AG10803 (cell line): ENCODE measurements around the gene NSD2.

Experiments used
- DNase-seq: peaks from one replicate; pipeline ENCODE4 v3.0.0; 2010; ENCODE audit warnings: low read depth
- H3K4me3 ChIP-seq: 2 replicates; pipeline ENCODE4 v1.5.1; 2011; ENCODE audit warnings: mild to moderate bottlenecking, low read length, control low read depth
- TF ChIP-seq, protein P1 (sequence below): conservative IDR thresholded peaks from 2 replicates; pipeline ENCODE4 v1.5.1; 2011; ENCODE audit warnings: mild to moderate bottlenecking, low read length, control low read depth, inconsistent platforms

Gene NSD2

DNA sequence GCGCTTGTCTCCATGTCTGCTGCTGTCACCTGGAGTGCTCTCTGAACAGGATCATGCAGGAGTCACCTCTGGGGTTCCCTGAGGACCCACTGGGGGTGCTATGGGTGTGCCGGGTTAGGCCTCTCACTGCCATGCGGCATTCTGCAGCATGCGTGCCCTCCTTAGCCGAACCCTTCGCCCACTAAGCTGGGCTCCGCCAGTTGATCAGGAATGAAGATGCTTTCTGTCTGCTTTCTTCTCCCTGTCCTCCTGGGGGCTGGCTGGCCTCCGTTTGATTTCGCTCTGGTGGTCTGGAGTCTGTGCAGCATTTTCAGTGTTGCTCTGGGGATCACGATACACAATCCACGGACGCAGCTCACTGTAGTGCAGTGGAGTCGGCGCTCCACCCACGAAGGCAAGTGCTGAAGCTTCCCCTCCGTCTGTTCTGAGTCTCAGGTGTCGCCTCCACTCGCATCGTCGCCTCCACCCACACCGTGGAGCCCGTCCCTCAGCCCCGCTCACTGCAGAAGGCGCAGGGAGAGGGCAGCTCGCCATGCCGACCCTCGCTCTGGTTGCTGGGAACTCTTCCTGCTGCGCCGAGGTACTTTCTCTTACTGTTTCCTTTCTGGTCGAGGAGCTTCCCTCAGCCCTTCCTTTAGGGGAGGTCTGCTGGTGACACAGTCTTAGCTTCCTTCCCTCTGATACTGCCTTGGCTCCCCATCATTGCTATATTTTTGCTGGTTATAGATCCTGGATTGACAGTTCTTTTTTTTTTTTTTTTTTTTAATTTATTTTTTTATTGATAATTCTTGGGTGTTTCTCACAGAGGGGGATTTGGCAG, 44.5 kb upstream of the NSD2 start:
- TF ChIP-seq, protein P1, sequence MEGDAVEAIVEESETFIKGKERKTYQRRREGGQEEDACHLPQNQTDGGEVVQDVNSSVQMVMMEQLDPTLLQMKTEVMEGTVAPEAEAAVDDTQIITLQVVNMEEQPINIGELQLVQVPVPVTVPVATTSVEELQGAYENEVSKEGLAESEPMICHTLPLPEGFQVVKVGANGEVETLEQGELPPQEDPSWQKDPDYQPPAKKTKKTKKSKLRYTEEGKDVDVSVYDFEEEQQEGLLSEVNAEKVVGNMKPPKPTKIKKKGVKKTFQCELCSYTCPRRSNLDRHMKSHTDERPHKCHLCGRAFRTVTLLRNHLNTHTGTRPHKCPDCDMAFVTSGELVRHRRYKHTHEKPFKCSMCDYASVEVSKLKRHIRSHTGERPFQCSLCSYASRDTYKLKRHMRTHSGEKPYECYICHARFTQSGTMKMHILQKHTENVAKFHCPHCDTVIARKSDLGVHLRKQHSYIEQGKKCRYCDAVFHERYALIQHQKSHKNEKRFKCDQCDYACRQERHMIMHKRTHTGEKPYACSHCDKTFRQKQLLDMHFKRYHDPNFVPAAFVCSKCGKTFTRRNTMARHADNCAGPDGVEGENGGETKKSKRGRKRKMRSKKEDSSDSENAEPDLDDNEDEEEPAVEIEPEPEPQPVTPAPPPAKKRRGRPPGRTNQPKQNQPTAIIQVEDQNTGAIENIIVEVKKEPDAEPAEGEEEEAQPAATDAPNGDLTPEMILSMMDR = no peak
- DNase-seq = no peak
- no peak overlapping the region for H3K4me3 ChIP-seq

GRCh38 chr4:1830234-1830633, 41.0 kb upstream of the NSD2 start:
- no peak for DNase-seq
- TF ChIP-seq, protein P1 = no peak
- H3K4me3 ChIP-seq = no peak overlapping the region

DNA sequence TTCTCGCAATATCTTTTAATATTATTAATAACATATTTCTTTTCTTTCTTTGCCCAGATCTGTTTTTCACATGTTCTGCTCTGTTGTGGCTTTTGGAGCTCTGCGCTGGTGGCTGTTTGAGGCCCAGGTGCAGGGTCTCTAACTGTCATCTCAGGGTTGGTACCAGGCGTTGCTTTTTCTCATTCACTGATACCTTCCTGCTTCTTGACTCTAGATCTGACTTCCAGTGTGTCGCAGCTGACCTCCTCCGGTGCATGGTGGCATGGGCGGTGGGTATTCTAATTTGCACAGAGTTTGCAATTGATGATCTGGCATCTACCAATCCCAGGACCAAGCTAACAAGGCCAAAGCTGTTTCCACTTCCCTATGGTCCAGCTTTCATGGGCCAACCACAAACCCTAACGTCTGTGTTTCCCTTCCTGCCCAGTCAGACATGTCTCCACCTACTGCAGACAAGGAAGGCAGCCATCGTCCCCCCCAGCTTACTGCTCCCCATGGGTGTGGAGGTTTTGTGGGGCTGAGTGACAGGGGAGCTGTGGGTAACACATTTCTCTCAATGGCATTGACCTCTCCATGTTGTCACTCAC, 40.5 kb upstream of the NSD2 start:
- TF ChIP-seq, protein P1 = no peak
- H3K4me3 ChIP-seq = no peak overlapping the region

GRCh38 chr4:1831331-1831730, 39.9 kb upstream of the NSD2 start:
- no peak overlapping the region for H3K4me3 ChIP-seq
- TF ChIP-seq, protein P1 = no peak
- DNase-seq = no peak

More for the DNA sequence above, 40.5 kb upstream of the NSD2 start:
- no peak for DNase-seq

- no peak for DNase-seq
- H3K4me3 ChIP-seq = no peak overlapping the region
- TF ChIP-seq, protein P1 = no peak
Measured at GRCh38 chr4:1832690-1833089, 38.5 kb upstream of the NSD2 start.

DNA sequence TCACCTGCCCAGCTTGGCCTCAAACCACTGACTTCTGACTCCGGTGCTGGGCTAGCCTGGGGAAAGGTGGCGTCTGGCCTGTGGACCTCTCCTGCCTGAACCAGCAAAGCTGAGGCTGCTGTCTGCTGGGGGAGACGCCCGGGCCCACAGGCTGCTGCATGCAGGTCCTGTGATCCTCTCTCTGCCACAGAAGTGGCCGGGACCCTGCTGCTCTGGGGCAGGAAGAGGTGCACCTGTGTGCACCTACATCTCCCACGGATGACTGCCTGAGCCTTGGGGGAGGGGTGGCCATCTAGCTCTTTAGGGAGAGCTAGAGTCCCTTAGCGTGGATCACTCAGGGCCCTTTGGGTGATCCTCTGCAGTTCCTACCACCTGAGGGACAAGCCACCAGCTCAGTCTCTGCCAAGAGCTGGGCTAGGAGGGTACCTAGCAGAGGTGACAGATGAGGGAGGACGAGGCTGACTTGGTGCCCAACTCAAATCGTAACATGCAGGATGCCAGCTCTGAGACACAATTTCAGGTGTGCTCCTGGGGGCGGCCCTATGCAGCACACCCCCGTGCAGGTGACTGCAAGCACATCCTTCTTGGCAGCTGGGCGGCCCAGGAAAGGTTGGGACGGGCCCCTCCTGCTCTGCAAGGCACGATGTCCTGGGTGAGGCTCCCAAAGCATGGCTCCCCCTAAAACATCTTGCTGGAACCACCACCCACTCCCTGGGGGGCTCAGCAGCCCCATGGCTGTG, 37.7 kb upstream of the NSD2 start:
- no peak for DNase-seq
- TF ChIP-seq, protein P1 = no peak
- H3K4me3 ChIP-seq = no peak overlapping the region
